Femur (tissue), 1 donor: ENCODE measurements around the gene MPG.

Experiments
- DNase-seq: peaks from one replicate; pipeline ENCODE4 v3.0.0-alpha.2; 2017

Gene MPG

GRCh38 chr16:53346-54236 lies 24.4 kb upstream of the MPG start, which contains the start of the genes POLR3K and SNRNP25:
Gene POLR3K, minus strand, starts transcription at chr16:53608. Its CDS starts 22 bp downstream, at chr16:53586.
Gene SNRNP25, plus strand, starts transcription at chr16:53828. Its CDS starts 189 bp downstream, at chr16:54017.
- peak; percentile 100 for DNase-seq

- DNase-seq: no peak
These were observed 23.8 kb upstream of the MPG start for GRCh38 chr16:54237-54581.

GRCh38 chr16:55571-56136 lies 22.4 kb upstream of the MPG start:
- no peak for DNase-seq

- no peak for DNase-seq
These were observed 21.6 kb upstream of the MPG start for GRCh38 chr16:56231-56927.

GRCh38 chr16:57711-58110 lies 20.3 kb upstream of the MPG start:
- no peak for DNase-seq

- no peak for DNase-seq
These were observed 19.3 kb upstream of the MPG start for GRCh38 chr16:58491-59439.

GRCh38 chr16:59440-60059 lies 18.5 kb upstream of the MPG start:
- DNase-seq: no peak

- no peak for DNase-seq
These were observed 17.9 kb upstream of the MPG start for GRCh38 chr16:60166-60565.

- no peak for DNase-seq
These were observed 16.8 kb upstream of the MPG start for GRCh38 chr16:60929-61878.

- no peak for DNase-seq
These were observed 16.1 kb upstream of the MPG start for GRCh38 chr16:61879-62281.

- DNase-seq: no peak
These were observed 15.6 kb upstream of the MPG start for GRCh38 chr16:62283-62967.

- no peak for DNase-seq
These were observed 15.0 kb upstream of the MPG start for GRCh38 chr16:62968-63391.

GRCh38 chr16:63466-63865 lies 14.6 kb upstream of the MPG start:
- DNase-seq: no peak

- no peak for DNase-seq
These were observed 13.8 kb upstream of the MPG start for GRCh38 chr16:63998-64913.

- no peak for DNase-seq
These were observed 13.1 kb upstream of the MPG start for GRCh38 chr16:64914-65255.

- DNase-seq: peak; percentile 87
These were observed 12.3 kb upstream of the MPG start for GRCh38 chr16:65745-66144.

GRCh38 chr16:66309-67182 lies 11.5 kb upstream of the MPG start:
- DNase-seq: peak; percentile 25

GRCh38 chr16:67183-67791 lies 10.7 kb upstream of the MPG start:
- peak; percentile 63 for DNase-seq
